Fibroblast of lung (primary cell): ENCODE measurements around the gene CPT1A. TPM values are rescaled to one million over a fixed set of nuclear protein-coding genes. Genes with fewer than 3 reads are reported as not detected.

Source experiments
- DNase-seq, 2 donors: peaks; one replicate each; pipeline versions ENCODE4 v3.0.0 to v3.0.0-alpha.2; 2010; ENCODE audit warnings: low read depth in 2 of 2
- H2AFZ ChIP-seq: 2 replicates; pipeline ENCODE4 v1.5.1; 2012; ENCODE audit warnings: low read length, control low read depth, inconsistent platforms
- H3K27ac ChIP-seq: 2 replicates; pipeline ENCODE4 v1.5.1; 2011; ENCODE audit warnings: low read length, control low read depth; ENCODE audit not compliant: insufficient read depth
- H3K27me3 ChIP-seq: 2 replicates; pipeline ENCODE4 v1.5.1; 2011; ENCODE audit warnings: mild to moderate bottlenecking, low read length; ENCODE audit not compliant: control insufficient read depth, insufficient read depth
- H3K36me3 ChIP-seq: 2 replicates; pipeline ENCODE4 v1.5.1; 2011; ENCODE audit warnings: low read length; ENCODE audit not compliant: control insufficient read depth, insufficient read depth
- H3K4me1 ChIP-seq: 2 replicates; pipeline ENCODE4 v1.5.1; 2011; ENCODE audit warnings: low read length; ENCODE audit not compliant: control insufficient read depth, insufficient read depth; ENCODE audit errors: extremely low read depth
- H3K4me2 ChIP-seq: 2 replicates; pipeline ENCODE4 v1.5.1; 2011; ENCODE audit warnings: low read length, control low read depth; ENCODE audit not compliant: insufficient read depth; ENCODE audit errors: extremely low read depth
- H3K4me3 ChIP-seq, 4 experiments: fragments of 200-600 bp in 1 of 4; sonication (generic) in 1 of 4; replicated peaks in 1 of 4; 2 replicates each; pipeline ENCODE4 v1.5.1; 2011 to 2016; ENCODE audit warnings: low read length in 4 of 4, low read depth in 3 of 4, mild to moderate bottlenecking in 3 of 4, control low read depth in 2 of 4, inconsistent platforms in 1 of 4, mixed read lengths in 1 of 4; ENCODE audit not compliant: insufficient read depth in 1 of 4; ENCODE audit errors: control extremely low read depth in 1 of 4
- H3K79me2 ChIP-seq: 2 replicates; pipeline ENCODE4 v1.5.1; 2012; ENCODE audit warnings: mild to moderate bottlenecking, low read length, inconsistent platforms; ENCODE audit not compliant: control insufficient read depth, insufficient read depth
- H3K9ac ChIP-seq: 2 replicates; pipeline ENCODE4 v1.5.1; 2011; ENCODE audit warnings: mild to moderate bottlenecking, low read length, control low read depth; ENCODE audit not compliant: insufficient read depth
- H3K9me3 ChIP-seq: 2 replicates; pipeline ENCODE4 v1.5.1; 2012; ENCODE audit warnings: low read depth, low read length; ENCODE audit not compliant: control insufficient read depth, insufficient read depth
- H4K20me1 ChIP-seq: 2 replicates; pipeline ENCODE4 v1.5.1; 2011; ENCODE audit warnings: low read length; ENCODE audit not compliant: control insufficient read depth, insufficient read depth; ENCODE audit errors: extremely low read depth
- EZH2 ChIP-seq: IDR thresholded peaks from 2 replicates; pipeline ENCODE4 v1.5.1; 2012; ENCODE audit warnings: low read length, control low read depth, mild to moderate bottlenecking; ENCODE audit errors: missing control alignments
- polyA plus RNA-seq, 2 donors: library from polyadenylated mRNA; depleted of rRNA in 1 of 2; stranded (reverse) in 1 of 2; unstranded in 1 of 2; fragments of >200 nt; gene quantifications; 2 replicates each; pipeline ENCODE4 v1.2.1, GENCODE V29; 2011 to 2012; ENCODE audit warnings: missing spikeins in 1 of 2
- total RNA-seq: library from RNA; depleted of rRNA; stranded (reverse); fragments of >200 nt; gene quantifications from 2 replicates; pipeline ENCODE4 v1.2.1, GENCODE V29; 2014
- TF ChIP-seq, protein P1 (sequence below), 2 donors: IDR thresholded peaks in 1 of 2; conservative IDR thresholded peaks in 1 of 2; 1 replicate in 1 of 2; 2 replicates in 1 of 2; pipeline ENCODE4 v1.5.1; 2011 to 2012; ENCODE audit warnings: low read length in 2 of 2, control low read depth in 1 of 2, inconsistent platforms in 1 of 2, low read depth in 1 of 2, mild to moderate bottlenecking in 1 of 2

The CPT1A gene
- total and polyA plus RNA-seq, 2 donors (not counting 1 experiment from before 2014, with no cell fraction given), result 29.5 to 45.2 TPM

DNA sequence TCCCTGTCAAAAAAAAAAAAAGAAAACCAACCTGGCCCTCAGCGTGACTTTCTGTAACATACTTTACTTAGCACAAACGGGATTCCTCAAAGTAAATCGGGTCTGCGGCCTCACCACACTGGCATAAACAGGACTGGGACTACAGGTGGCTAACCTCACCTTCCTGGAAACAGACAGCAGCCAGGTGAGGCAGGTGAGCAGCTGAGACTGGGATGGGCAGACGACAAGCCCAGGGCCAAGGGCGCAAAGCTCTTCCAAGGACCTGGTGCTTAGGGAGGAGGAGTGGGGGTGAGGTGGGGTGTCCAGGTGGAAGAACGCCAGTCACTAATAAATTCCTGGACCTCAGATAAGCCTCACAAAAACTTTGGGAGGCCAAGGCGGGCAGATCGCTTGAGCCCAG lies 15.0 kb downstream of the CPT1A start:
- no peaks in the 10 kb centered on the region for H3K27me3 ChIP-seq
- H3K79me2 ChIP-seq, result peaks cover 24% of the 10 kb centered on the region
- no peak overlapping the region for H3K4me2 ChIP-seq
- H3K9me3 ChIP-seq, result no peaks in the 10 kb centered on the region
- H3K4me1 ChIP-seq, result no peaks in the 10 kb centered on the region
- H3K36me3 ChIP-seq, result peaks cover 8% of the 10 kb centered on the region
- H3K4me3 ChIP-seq, result no peak overlapping the region
- H3K27ac ChIP-seq, result no peak overlapping the region
- no peak overlapping the region for H3K9ac ChIP-seq
- DNase-seq, result no peak
- H2AFZ ChIP-seq, result no peak overlapping the region
- peaks cover 1% of the 10 kb centered on the region for H4K20me1 ChIP-seq
- TF ChIP-seq, protein P1, sequence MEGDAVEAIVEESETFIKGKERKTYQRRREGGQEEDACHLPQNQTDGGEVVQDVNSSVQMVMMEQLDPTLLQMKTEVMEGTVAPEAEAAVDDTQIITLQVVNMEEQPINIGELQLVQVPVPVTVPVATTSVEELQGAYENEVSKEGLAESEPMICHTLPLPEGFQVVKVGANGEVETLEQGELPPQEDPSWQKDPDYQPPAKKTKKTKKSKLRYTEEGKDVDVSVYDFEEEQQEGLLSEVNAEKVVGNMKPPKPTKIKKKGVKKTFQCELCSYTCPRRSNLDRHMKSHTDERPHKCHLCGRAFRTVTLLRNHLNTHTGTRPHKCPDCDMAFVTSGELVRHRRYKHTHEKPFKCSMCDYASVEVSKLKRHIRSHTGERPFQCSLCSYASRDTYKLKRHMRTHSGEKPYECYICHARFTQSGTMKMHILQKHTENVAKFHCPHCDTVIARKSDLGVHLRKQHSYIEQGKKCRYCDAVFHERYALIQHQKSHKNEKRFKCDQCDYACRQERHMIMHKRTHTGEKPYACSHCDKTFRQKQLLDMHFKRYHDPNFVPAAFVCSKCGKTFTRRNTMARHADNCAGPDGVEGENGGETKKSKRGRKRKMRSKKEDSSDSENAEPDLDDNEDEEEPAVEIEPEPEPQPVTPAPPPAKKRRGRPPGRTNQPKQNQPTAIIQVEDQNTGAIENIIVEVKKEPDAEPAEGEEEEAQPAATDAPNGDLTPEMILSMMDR (conservative IDR thresholded peaks at IDR 0.05 in 1 of 2, IDR thresholded peaks at IDR 0.05 in 1 of 2; ENCODE audit: low read depth in 1 of 2, low read length in 2 of 2), result no peak

DNA sequence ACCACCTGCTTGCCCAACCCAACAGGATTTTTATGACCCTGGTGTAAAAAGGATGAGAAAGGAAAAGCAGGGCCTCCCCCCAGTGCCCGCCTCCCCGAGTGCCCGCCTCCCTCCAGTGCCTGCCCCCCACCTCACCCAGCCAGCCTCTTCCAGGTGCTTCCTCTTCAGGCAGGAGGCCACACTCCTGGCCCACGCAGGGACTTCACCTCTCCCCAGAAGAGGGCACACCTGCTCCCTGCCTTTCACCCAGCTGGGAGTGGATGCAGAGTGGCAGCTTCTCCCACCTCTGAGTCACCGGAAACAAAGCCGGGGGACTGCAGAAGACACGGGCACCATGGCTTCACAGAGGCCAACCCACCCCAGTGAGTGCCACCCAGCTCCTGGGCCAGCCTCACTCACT lies 16.1 kb downstream of the CPT1A start:
- no peak for DNase-seq
- no peaks in the 10 kb centered on the region for H3K9me3 ChIP-seq
- peaks cover 6% of the 10 kb centered on the region for H3K36me3 ChIP-seq
- H2AFZ ChIP-seq, result no peak overlapping the region
- H3K79me2 ChIP-seq, result peaks cover 19% of the 10 kb centered on the region
- no peak overlapping the region for H3K27ac ChIP-seq
- no peak overlapping the region for H3K4me2 ChIP-seq
- H3K4me3 ChIP-seq, result no peak overlapping the region
- TF ChIP-seq, protein P1 (conservative IDR thresholded peaks at IDR 0.05 in 1 of 2, IDR thresholded peaks at IDR 0.05 in 1 of 2; ENCODE audit: low read depth in 1 of 2, low read length in 2 of 2), result no peak
- no peak for TF ChIP-seq EZH2
- H3K27me3 ChIP-seq, result no peaks in the 10 kb centered on the region
- H3K4me1 ChIP-seq, result no peaks in the 10 kb centered on the region
- H4K20me1 ChIP-seq, result no peaks in the 10 kb centered on the region
- H3K9ac ChIP-seq, result no peak overlapping the region

DNA sequence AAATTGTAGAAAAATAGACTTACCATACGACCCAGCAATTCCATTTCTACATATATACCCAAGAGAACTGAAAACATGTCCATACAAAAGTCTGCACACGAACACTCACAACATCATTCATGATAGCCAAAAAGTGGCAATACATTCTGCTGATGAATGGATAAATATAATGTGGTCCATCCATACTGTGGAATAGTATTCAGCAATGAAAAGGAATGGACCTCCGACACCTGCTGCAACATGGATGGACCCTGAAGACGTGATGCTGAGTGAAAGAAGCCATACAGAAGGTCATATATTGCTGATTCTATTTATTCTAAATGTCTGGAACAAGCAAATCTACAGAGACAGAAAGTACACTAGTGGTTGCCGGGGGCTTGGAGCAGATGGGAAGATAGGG lies 19.2 kb downstream of the CPT1A start:
- Histone ChIP-seq H3K9me3 (no peaks in the 10 kb centered on the region), H2AFZ (no peak overlapping the region), H3K27me3 (no peaks in the 10 kb centered on the region), H3K9ac (no peak overlapping the region), H3K36me3 (no peaks in the 10 kb centered on the region), H4K20me1 (no peaks in the 10 kb centered on the region), H3K79me2 (peaks cover 13% of the 10 kb centered on the region), H3K4me1 (no peaks in the 10 kb centered on the region), H3K4me3 (no peak overlapping the region), H3K27ac (no peak overlapping the region), H3K4me2 (no peak overlapping the region)
- TF ChIP-seq, protein P1 (conservative IDR thresholded peaks at IDR 0.05 in 1 of 2, IDR thresholded peaks at IDR 0.05 in 1 of 2; ENCODE audit: low read depth in 1 of 2, low read length in 2 of 2), result no peak
- no peak for TF ChIP-seq EZH2
- DNase-seq, result no peak
